ENCODE measurements around the gene PTPN14. TPM values are rescaled to one million over a fixed set of nuclear protein-coding genes. Genes with fewer than 3 reads are reported as not detected.

Gene PTPN14
- polyA plus RNA-seq, 1 donor from 2014 or later = 0.07 TPM

DNA sequence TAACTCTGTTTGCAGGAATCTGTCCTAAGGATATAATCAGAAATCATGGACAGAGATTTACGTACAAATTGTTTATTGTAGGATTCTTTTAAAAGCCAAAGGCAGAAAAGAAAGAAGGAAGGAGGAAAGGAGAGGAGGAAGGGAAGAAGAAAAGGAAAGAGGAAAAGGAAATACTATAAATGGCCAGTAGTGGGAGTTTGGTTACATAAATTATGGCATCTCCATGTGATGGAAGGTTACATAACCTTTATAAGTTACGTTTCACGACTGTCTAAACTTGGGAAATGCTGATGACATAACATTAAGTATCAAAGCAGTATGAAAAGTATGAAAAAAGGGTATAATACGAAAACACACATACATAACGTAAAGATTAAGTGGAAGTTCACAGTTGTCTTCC, 231.5 kb downstream of the PTPN14 start:
- no peaks in the 10 kb centered on the region for H3K27me3 ChIP-seq (ENCODE audit: insufficient read depth, low read depth, low read length)
- H4K20me1 ChIP-seq (ENCODE audit: insufficient read depth) = no peaks in the 10 kb centered on the region
- no peak overlapping the region for H3K27ac ChIP-seq (ENCODE audit: low read length)
- no peak overlapping the region for H2AFZ ChIP-seq (ENCODE audit: low read depth, low read length)
- H3F3A ChIP-seq (ENCODE audit: insufficient read depth, low read length, poor library complexity, severe bottlenecking) = no peaks in the 10 kb centered on the region
- no peaks in the 10 kb centered on the region for H3K36me3 ChIP-seq (ENCODE audit: insufficient read depth, low read length)
- no peak overlapping the region for H3K4me3 ChIP-seq (ENCODE audit: low read length)
- TF ChIP-seq MXI1 (conservative IDR thresholded peaks at IDR 0.05; ENCODE audit: poor library complexity, severe bottlenecking) = no peak
- TF ChIP-seq RAD21 (conservative IDR thresholded peaks at IDR 0.05) = no peak
- no peak for TF ChIP-seq EZH2 (IDR thresholded peaks at IDR 0.05; ENCODE audit: borderline replicate concordance, insufficient read depth, low read length, poor library complexity, severe bottlenecking)
- no peak for TF ChIP-seq EP300 (conservative IDR thresholded peaks at IDR 0.05; ENCODE audit: poor library complexity, severe bottlenecking)
- no peak for TF ChIP-seq TAF1 (IDR thresholded peaks at IDR 0.05; ENCODE audit: low read depth)
- TF ChIP-seq, protein P1, sequence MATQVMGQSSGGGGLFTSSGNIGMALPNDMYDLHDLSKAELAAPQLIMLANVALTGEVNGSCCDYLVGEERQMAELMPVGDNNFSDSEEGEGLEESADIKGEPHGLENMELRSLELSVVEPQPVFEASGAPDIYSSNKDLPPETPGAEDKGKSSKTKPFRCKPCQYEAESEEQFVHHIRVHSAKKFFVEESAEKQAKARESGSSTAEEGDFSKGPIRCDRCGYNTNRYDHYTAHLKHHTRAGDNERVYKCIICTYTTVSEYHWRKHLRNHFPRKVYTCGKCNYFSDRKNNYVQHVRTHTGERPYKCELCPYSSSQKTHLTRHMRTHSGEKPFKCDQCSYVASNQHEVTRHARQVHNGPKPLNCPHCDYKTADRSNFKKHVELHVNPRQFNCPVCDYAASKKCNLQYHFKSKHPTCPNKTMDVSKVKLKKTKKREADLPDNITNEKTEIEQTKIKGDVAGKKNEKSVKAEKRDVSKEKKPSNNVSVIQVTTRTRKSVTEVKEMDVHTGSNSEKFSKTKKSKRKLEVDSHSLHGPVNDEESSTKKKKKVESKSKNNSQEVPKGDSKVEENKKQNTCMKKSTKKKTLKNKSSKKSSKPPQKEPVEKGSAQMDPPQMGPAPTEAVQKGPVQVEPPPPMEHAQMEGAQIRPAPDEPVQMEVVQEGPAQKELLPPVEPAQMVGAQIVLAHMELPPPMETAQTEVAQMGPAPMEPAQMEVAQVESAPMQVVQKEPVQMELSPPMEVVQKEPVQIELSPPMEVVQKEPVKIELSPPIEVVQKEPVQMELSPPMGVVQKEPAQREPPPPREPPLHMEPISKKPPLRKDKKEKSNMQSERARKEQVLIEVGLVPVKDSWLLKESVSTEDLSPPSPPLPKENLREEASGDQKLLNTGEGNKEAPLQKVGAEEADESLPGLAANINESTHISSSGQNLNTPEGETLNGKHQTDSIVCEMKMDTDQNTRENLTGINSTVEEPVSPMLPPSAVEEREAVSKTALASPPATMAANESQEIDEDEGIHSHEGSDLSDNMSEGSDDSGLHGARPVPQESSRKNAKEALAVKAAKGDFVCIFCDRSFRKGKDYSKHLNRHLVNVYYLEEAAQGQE (IDR thresholded peaks at IDR 0.05; ENCODE audit: borderline replicate concordance) = no peak
- TF ChIP-seq, protein P2, sequence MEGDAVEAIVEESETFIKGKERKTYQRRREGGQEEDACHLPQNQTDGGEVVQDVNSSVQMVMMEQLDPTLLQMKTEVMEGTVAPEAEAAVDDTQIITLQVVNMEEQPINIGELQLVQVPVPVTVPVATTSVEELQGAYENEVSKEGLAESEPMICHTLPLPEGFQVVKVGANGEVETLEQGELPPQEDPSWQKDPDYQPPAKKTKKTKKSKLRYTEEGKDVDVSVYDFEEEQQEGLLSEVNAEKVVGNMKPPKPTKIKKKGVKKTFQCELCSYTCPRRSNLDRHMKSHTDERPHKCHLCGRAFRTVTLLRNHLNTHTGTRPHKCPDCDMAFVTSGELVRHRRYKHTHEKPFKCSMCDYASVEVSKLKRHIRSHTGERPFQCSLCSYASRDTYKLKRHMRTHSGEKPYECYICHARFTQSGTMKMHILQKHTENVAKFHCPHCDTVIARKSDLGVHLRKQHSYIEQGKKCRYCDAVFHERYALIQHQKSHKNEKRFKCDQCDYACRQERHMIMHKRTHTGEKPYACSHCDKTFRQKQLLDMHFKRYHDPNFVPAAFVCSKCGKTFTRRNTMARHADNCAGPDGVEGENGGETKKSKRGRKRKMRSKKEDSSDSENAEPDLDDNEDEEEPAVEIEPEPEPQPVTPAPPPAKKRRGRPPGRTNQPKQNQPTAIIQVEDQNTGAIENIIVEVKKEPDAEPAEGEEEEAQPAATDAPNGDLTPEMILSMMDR (IDR thresholded peaks at IDR 0.05; ENCODE audit: poor library complexity, severe bottlenecking) = no peak
- no peak for TF ChIP-seq SMC3 (conservative IDR thresholded peaks at IDR 0.05; ENCODE audit: poor library complexity)
- TF ChIP-seq POLR2AphosphoS5 (IDR thresholded peaks at IDR 0.05) = no peak
- H3K79me2 ChIP-seq (replicated peaks; ENCODE audit: insufficient read depth, low read length) = no peaks in the 10 kb centered on the region
- H3K9me2 ChIP-seq (ENCODE audit: insufficient read depth, low read length) = no peaks in the 10 kb centered on the region
- no peak overlapping the region for H3K9ac ChIP-seq (ENCODE audit: low read length)
- H3K4me2 ChIP-seq (ENCODE audit: low read length) = no peak overlapping the region
- H3K9me3 ChIP-seq (ENCODE audit: low read length) = no peaks in the 10 kb centered on the region

DNA sequence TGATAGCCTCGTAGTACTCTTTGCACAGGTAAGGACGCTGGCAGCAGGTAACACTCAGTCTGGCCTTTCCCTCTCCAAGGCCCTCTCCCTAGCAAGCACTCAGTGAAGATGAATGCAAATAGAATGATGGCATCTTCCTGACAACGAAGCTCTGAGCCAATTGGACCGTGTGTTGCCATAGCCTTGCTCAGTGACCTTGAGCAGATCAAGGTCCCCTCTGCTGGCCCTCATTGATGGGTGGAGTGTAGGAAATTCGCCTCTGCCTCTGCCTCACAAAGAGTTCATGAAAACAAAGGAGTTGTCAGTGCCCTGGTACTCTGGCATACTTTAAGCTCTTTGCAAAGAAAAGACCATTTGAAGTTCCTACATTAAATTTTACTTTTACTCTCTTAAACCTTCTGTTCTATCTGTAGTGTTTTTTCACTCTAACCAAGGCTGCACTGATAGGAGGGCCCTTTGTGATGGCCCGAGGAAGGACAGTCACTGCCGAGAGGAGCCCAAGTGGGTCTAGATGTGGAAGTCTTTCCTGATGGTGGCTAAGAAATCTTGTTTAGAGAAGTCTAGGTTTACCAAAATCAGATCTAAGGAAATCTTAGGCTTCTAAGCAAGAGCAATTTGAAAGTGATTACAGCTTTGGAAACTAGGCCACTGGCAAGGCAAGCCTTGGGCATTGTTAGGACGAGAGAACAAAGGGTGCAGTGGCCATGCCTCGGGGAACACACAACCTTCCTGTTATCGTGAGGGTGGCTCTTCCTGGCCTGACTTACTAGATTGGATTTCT, 232.3 kb downstream of the PTPN14 start:
- no peaks in the 10 kb centered on the region for H3F3A ChIP-seq (ENCODE audit: insufficient read depth, low read length, poor library complexity, severe bottlenecking)
- no peaks in the 10 kb centered on the region for H3K36me3 ChIP-seq (ENCODE audit: insufficient read depth, low read length)
- no peaks in the 10 kb centered on the region for H4K20me1 ChIP-seq (ENCODE audit: insufficient read depth)
- no peak overlapping the region for H3K4me3 ChIP-seq (ENCODE audit: low read length)
- H3K27me3 ChIP-seq (ENCODE audit: insufficient read depth, low read depth, low read length) = no peaks in the 10 kb centered on the region
- H3K9ac ChIP-seq (ENCODE audit: low read length) = no peak overlapping the region
- H2AFZ ChIP-seq (ENCODE audit: low read depth, low read length) = no peak overlapping the region
- no peaks in the 10 kb centered on the region for H3K9me2 ChIP-seq (ENCODE audit: insufficient read depth, low read length)
- no peak overlapping the region for H3K27ac ChIP-seq (ENCODE audit: low read length)
- H3K79me2 ChIP-seq (replicated peaks; ENCODE audit: insufficient read depth, low read length) = no peaks in the 10 kb centered on the region
- H3K9me3 ChIP-seq (ENCODE audit: low read length) = no peaks in the 10 kb centered on the region
- TF ChIP-seq, protein P1 (IDR thresholded peaks at IDR 0.05; ENCODE audit: borderline replicate concordance) = no peak
- TF ChIP-seq SMC3 (conservative IDR thresholded peaks at IDR 0.05; ENCODE audit: poor library complexity) (no peak), EP300 (conservative IDR thresholded peaks at IDR 0.05; ENCODE audit: poor library complexity, severe bottlenecking) (no peak), MXI1 (conservative IDR thresholded peaks at IDR 0.05; ENCODE audit: poor library complexity, severe bottlenecking) (no peak), EZH2 (IDR thresholded peaks at IDR 0.05; ENCODE audit: borderline replicate concordance, insufficient read depth, low read length, poor library complexity, severe bottlenecking) (no peak), TAF1 (IDR thresholded peaks at IDR 0.05; ENCODE audit: low read depth) (no peak), RAD21 (conservative IDR thresholded peaks at IDR 0.05) (no peak), POLR2AphosphoS5 (IDR thresholded peaks at IDR 0.05) (no peak)
- TF ChIP-seq, protein P2 (IDR thresholded peaks at IDR 0.05; ENCODE audit: poor library complexity, severe bottlenecking) = no peak
- no peak overlapping the region for H3K4me2 ChIP-seq (ENCODE audit: low read length)

Measured in neural cell (in vitro differentiated cells).